IPS-18c (cell line): Measurements from ENCODE around the gene MARCHF3.
"Not testable (repeated sequence)": the region's sequence is repeated elsewhere in the genome, so short reads cannot be mapped to it uniquely, and the experiment has no call there.

Experiments used
- H3K4me3 ChIP-seq: 2 replicates; pipeline ENCODE4 v1.7.0; 2013; ENCODE audit warnings: low read depth, mild to moderate bottlenecking, low read length, moderate library complexity; ENCODE audit not compliant: insufficient read depth
- H3K9me3 ChIP-seq: one replicate; pipeline ENCODE4 v1.6.1; 2013; ENCODE audit warnings: mild to moderate bottlenecking, low read length, moderate library complexity; ENCODE audit not compliant: control insufficient read depth, insufficient read depth

MARCHF3 gene

DNA sequence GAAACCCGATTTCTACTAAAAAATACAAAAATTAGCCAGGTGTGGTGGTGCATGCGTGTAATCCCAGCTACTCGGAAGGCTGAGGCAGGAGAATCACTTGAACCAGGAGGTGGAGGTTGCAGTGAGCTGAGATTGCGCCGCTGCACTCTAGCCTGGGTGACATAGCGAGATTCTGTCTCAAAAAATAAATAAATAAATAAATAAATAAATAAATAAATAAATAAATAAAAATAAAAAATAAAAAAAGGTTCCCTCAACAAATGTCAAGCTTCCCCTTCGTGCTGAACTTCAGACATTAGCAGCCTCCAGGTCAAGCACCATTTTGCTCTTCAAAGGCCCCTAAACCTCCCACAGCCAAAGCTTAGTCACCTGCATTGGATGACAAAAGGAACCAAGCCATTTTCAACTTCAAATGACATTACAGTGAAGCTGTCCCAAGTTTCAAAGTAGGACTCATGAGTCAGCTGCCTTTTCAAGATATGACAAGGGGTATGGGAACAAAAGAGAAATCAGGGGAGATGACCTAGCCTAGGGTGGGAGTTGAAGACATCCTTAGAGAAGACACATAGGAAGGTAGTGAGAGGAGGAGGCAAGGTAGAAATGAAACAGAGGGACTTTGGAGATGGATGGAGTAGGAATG is 6.7 kb downstream of the MARCHF3 start:
- H3K9me3 ChIP-seq, H3K4me3 ChIP-seq: not testable (repeated sequence)

DNA sequence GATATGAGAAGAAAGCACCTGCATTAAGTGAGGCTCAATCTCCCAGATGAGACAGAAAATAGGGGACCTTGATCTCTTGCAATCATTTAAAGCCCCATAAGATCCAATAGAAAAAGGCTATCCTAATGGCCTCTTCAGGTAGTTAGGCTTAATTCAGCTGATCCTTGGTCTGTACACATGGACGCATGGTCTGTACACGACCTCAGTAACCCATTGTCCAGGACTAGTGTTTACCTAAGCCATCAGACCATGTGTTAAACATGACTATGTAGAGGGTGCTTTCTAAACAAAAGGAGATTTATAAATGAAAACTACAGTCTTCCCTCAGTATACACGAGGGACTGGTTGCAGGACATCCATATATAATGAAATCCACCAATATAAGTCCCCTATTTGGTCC is 7.5 kb downstream of the MARCHF3 start:
- no peaks in the 10 kb centered on the region for H3K9me3 ChIP-seq
- H3K4me3 ChIP-seq: no peak overlapping the region

DNA sequence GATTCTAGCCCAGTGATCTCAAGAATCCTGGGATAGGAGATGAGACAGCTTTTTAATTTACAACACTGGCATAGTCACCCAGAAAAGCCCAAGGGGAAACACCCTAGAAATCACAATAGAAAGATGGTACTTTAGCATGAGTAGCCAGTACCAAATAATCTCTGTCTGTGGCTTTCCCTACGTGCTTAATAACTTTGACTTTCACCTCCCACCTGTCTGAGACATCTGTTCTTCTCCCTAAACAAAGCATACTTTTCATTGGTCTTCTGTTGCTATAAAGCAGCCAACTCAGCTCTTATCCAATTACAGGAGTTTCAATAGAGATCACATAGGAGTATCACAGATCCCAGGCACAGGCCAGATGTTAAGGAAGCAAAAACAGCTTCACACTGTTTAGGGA is 10.4 kb downstream of the MARCHF3 start:
- H3K4me3 ChIP-seq: no peak overlapping the region
- H3K9me3 ChIP-seq: no peaks in the 10 kb centered on the region

DNA sequence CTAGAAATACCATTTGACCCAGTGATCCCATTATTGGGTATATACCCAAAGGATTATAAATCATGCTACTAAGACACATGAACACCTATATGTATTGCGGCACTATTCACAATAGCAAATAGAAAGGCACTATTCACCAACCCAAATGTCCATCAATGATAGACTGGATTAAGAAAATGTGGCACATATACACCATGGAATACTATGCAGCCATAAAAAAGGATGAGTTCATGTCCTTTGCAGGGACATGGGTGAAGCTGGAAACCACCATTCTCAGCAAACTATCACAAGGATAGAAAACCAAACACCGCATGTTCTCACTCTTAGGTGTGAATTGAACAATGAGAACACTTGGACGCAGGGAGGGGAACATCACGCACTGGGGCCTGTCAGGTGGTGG is 13.6 kb downstream of the MARCHF3 start:
- H3K9me3 ChIP-seq: not testable (repeated sequence)

DNA sequence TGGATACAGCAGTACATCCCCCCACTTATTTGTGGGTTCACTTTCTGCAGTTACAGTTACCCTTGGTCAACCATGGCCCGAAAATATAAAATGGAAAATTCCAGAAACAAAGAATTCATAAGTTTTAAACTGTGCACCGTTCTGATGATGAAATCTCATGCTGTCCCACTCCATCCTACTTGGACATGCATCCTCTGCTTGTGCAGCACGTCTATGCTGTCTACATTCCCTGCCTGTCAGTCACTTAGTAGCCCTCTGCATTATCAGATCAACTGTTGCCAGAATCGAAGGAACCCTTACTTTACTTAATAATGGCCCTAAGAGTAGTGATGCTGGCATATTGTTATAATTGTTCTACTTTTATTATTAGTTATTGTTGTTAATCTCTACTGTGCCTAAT is 14.6 kb downstream of the MARCHF3 start:
- Histone ChIP-seq H3K9me3 (no peaks in the 10 kb centered on the region), H3K4me3 (no peak overlapping the region)

More for the DNA sequence above, 13.6 kb downstream of the MARCHF3 start:
- not testable (repeated sequence) for H3K4me3 ChIP-seq

DNA sequence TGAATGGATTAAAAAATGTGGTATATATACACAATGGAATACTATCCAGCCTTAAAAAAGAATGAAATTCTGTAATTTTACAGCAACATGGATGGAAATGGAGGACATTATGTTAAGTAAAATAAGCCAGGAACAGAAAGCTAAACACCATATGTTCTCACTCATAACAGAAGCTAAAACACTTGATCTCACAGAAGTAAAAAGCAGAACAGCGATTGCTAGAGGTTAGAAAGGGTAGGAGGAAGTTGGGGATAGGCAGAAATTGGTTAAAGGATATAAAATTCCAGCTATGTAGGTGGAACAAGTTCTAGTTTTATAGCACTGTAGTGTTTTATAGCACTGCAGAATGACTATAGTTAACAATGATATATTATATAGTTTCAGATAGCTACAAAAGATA is 15.8 kb downstream of the MARCHF3 start:
- no peaks in the 10 kb centered on the region for H3K9me3 ChIP-seq
- H3K4me3 ChIP-seq: no peak overlapping the region

DNA sequence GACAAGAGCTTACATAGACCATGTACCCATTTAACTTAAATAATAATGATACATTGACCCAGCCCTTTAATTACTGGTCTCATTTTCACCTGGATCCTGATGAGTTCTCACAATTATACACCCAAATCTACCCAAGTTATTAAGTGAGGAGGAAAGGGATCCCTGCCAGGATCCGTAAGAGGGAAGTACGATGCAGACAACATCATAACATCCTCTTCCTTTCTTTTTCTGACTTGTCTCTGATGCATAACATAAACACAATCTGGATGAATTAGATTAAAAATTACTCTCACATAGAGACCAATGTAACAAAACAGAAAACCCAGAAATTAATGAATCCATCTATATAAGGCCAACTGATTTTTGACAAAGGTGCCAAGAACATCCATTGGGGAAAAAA is 17.0 kb downstream of the MARCHF3 start:
- Histone ChIP-seq H3K4me3 (no peak overlapping the region), H3K9me3 (no peaks in the 10 kb centered on the region)

DNA sequence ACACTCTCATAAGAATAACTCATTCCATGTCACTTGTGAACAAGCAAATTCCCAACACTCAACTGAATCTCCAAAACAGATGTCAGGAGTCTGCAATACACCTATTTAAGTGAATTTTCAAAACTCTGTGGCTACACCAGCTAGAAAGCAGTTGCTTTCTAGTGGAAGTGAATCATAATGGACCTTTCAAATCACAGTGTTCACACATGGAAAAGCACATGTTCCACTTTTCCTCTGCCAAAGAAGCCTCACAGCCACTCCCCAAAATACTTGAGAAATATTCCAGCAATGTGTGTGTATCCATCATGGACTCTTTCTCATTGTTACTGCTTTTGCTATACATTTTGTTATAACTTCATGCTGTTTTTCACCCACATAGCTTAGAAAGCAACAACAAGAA is 17.4 kb downstream of the MARCHF3 start:
- Histone ChIP-seq H3K4me3 (no peak overlapping the region), H3K9me3 (no peaks in the 10 kb centered on the region)

DNA sequence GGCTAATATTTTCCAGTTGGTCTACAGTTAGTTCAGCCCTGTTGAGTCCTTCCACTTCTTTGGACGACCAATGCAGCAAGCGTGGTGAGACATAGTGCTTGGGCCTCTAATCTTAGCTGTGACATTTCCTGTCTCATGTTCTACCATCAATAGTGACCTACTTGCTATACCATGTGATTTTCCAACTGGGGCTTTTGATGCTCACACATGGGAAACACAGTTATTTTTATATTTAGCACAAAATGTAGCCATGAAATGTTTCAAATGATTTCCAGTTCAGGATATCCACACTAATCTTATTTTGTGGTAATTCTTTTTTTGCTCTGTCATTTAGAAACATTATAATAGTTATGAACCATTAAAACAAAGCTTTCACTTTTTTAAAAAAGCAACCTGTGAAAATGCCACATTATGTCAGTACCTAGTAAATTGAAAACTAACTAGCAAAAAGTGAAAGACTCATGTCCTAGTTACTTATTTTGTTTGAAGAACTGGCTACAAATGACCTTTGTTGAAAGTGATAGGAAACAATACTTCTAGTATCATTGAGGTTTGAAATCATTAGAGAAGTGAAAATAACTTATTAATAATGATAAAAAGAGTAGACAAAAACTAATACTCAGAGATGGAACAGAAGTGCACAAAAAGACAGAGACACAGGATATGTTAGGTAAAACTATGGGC is 18.3 kb downstream of the MARCHF3 start:
- Histone ChIP-seq H3K9me3 (no peaks in the 10 kb centered on the region), H3K4me3 (no peak overlapping the region)

DNA sequence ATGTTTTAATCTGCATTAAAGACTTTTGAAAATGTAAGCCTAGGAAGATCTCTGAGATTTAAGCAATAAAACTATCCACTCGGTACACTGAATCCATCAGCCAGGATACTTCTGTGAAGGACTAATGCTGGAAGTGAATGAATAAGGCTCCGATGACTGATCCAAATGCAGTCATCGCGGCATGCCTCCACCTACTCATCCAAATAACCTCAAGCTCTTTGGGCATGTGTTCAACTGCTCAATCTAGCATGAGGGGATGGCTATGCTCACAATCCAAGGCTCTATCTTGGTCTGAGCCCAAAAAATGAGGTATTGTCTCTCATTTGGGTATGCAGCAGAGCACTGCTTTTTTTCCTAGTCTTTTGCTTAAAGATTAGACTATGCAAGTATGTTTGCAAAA is 19.2 kb downstream of the MARCHF3 start:
- Histone ChIP-seq H3K9me3 (no peaks in the 10 kb centered on the region), H3K4me3 (no peak overlapping the region)

DNA sequence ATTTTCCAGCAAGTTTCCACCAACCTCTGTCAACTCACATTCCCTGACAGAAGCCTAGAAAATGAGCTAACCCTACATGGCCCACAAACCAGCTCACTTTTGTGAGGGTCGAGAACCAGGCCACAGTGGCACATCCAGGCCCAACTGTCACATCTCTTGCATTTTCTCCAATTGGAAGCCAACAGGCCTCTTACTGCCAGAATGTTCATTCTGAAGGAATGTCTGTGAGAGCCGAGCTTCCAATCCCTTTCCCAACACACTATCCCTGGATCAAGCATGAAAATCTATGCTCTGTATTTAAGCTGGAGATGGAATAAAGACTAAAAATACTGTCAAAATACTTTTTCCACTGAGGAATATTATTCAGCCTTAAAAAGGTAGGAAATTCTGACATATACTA is 20.0 kb downstream of the MARCHF3 start:
- Histone ChIP-seq H3K4me3 (no peak overlapping the region), H3K9me3 (no peaks in the 10 kb centered on the region)

DNA sequence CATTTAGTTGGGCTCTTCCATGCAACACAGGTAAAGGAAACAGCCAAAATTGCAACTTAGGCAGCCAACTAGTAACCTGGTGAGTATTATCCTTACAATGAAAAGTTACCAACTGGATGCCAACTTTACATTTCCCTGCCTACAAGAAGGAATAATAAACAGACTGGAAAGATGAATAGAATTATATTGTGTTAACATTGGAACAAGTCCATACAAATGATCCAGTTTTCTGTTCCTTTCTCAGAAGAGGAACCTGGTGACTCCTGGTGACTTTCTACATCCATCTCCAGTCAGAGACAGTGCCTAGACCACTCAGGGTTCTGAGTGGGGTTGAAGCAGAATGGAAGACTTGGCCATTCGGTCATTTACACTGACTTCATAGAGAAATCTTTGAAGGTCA is 20.6 kb downstream of the MARCHF3 start:
- H3K4me3 ChIP-seq: no peak overlapping the region

DNA sequence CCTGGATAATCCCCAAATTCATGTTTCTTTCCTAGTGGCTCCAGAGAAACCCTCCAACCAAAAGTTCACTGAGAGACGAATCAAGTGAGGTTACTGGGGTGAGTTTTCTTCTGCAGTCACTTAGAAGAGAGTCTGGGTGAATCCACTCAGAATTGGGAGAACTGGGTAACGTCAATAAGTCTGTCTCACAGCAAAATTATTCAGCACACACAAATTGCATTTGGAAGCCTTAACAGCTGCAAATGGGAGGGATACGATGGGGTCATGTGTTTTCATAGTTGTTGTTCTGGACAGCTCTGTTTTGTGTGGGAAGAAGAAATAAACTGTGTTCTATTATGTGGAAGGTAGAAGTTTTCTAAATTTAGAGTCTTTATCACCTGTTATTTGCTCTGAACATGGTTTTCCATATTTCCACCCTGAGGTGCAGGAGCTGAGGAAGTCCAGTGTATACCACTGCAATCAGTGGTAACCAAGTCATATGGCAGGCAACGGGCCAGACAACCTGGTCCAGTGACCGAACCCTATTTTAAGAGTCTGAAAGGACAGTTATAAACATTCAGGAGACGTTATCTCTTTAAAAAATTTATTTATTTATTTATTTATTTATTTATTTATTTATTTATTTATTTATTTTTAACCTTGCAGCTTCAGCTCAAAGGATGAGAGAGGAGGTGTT is 21.9 kb downstream of the MARCHF3 start:
- H3K4me3 ChIP-seq: no peak overlapping the region
- no peaks in the 10 kb centered on the region for H3K9me3 ChIP-seq

More for the DNA sequence above, 20.6 kb downstream of the MARCHF3 start:
- H3K9me3 ChIP-seq: no peaks in the 10 kb centered on the region

DNA sequence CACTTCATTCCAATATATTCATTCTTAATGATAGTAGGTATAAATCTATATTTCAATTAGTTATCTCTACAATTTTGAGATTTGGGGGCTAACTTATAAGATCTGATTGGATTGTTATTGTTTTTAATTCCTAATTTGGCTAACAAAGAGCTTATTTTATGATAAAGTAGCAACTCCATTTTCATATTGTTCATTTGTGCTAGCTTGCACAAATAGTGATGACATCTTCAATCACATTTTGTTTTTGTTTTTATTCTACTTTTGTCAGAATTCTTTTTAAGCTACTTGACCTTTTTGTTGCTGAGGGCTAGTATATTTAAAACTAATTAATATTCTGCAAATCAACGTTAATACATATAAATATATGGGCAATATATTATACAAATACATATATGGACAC is 22.8 kb downstream of the MARCHF3 start:
- no peaks in the 10 kb centered on the region for H3K9me3 ChIP-seq
- no peak overlapping the region for H3K4me3 ChIP-seq

DNA sequence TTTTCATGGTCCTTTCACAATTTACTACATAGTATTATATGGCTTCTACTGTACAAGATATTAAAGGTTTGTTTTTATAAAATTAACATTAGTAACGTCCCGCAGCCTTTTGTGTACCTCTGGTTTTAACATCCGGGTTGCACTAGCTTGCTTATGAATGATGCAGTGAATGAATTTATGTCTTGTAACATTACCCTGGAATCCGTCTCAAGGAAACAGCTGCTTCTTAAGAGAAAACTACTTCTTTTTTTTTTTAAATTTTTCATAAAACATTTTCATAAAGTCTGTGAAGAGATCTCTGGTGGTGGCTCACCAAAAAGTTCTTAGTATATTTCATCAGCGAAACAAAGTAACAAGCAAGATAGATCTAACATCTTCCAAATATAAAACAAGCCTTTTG is 23.6 kb downstream of the MARCHF3 start:
- H3K9me3 ChIP-seq: no peaks in the 10 kb centered on the region
- H3K4me3 ChIP-seq: no peak overlapping the region

DNA sequence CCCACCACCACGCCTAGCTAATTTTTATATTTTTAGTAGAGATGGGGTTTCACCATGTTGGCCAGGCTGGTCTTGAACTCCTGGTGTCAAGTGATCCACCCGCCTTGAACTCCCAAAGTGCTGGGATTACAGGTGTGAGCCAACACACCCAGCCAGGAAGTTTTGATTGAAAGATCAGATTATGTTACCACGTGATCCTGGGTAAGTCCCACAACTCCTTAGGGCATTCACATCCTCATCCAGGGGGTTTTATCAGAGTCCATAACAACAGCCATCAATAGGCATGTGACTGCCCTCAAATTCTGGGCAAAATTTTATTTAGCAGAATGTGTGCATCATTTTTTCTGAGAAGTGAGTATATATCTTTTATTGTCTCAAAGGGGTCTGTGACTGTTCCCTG is 25.1 kb downstream of the MARCHF3 start:
- H3K4me3 ChIP-seq, H3K9me3 ChIP-seq: not testable (repeated sequence)

DNA sequence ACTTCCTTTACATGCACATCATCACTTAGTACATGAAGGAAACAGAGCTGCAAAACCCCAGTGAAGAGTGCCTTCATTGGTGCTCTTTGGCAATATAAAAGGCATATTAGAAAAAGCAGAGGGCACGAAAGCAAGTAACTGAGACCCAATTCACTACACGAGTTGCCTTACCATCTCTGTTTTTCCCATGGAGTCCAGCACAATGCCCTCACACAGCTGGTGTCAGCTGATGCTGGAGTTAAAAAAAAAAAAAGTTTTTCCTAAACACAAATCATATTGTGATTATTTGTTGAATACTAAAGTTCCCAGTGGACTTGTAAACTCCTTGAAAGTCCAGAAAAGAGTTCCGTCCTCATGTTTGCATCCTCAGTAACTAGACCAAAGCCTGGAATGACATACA is 25.6 kb downstream of the MARCHF3 start:
- Histone ChIP-seq H3K9me3 (no peaks in the 10 kb centered on the region), H3K4me3 (no peak overlapping the region)

DNA sequence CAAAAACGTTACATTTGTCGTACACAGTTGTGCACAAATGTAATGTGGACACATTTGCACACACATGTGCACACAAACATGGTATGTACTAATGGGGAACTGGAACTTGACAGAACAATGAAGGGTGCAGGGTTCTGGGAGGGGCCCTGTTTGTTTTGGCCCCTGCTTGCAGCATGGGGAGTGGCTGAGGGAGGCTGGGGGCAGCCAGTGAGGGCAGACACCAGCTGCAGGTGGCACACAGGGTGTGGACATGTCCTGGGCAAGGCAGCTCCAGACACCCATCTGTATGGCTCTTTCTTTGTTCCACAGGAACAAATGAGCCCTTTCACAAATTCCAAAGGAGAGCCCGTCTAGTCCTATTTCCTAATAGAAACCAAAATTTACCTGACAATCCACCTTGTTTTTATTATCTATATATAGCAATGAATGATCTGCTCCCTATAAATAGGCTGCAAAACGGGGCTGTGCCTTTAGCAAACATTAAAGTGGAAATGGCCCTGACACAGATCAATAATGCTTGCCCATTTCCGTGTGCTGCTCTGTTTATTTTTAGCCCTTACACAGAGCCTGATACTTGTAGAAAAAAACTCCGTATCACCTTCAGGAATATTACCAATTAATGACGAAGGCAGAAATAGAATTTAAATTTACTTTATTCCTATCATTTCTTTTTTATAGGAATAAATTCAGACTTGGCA is 26.4 kb downstream of the MARCHF3 start:
- Histone ChIP-seq H3K4me3 (no peak overlapping the region), H3K9me3 (no peaks in the 10 kb centered on the region)
